Neural cell (in vitro differentiated cells): ENCODE results near the gene ANKRD36B. TPM values are rescaled to one million over a fixed set of nuclear protein-coding genes. Genes with fewer than 3 reads are reported as not detected.
"Not testable (repeated sequence)": the region's sequence is repeated elsewhere in the genome, so short reads cannot be mapped to it uniquely, and the experiment has no call there.

Experiments
- H2AFZ ChIP-seq: fragments of 200-600, 300-800 bp; sonication (generic), shearing (Covaris generic); 2 replicates; pipeline ENCODE4 v1.6.0; 2014; ENCODE audit warnings: low read depth, mild to moderate bottlenecking, antibody characterized with exemption, low read length, moderate library complexity
- H3F3A ChIP-seq: fragments of 200-600 bp; shearing (Covaris generic); 2 replicates; pipeline ENCODE4 v1.6.1; 2016; ENCODE audit warnings: mild to moderate bottlenecking, moderate library complexity, mixed read lengths, antibody characterized with exemption, low read length; ENCODE audit not compliant: insufficient read depth, poor library complexity, severe bottlenecking
- H3K27ac ChIP-seq: fragments of 200-600, 300-800 bp; sonication (generic), shearing (Covaris generic); 2 replicates; pipeline ENCODE4 v1.5.1; 2014; ENCODE audit warnings: mild to moderate bottlenecking, low read length, moderate library complexity
- H3K27me3 ChIP-seq: fragments of 300-800, 200-600 bp; sonication (generic), shearing (Covaris generic); 2 replicates; pipeline ENCODE4 v1.6.0; 2014; ENCODE audit warnings: mild to moderate bottlenecking, low read depth, low read length, moderate library complexity; ENCODE audit not compliant: insufficient read depth
- H3K36me3 ChIP-seq: fragments of 300-800, 200-600 bp; sonication (generic), shearing (Covaris generic); 2 replicates; pipeline ENCODE4 v1.5.1; 2014; ENCODE audit warnings: mild to moderate bottlenecking, antibody characterized with exemption, low read length, moderate library complexity; ENCODE audit not compliant: insufficient read depth
- H3K4me2 ChIP-seq: fragments of 300-800, 200-600 bp; sonication (generic), shearing (Covaris generic); 2 replicates; pipeline ENCODE4 v1.6.0; 2014; ENCODE audit warnings: mild to moderate bottlenecking, low read length
- H3K4me3 ChIP-seq: fragments of 300-800, 200-600 bp; sonication (generic), shearing (Covaris generic); 2 replicates; pipeline ENCODE4 v1.5.1; 2014; ENCODE audit warnings: mild to moderate bottlenecking, low read length, moderate library complexity
- H3K79me2 ChIP-seq: fragments of 200-600 bp; shearing (Covaris generic); replicated peaks from 2 replicates; pipeline ENCODE4 v1.6.0; 2014; ENCODE audit warnings: mild to moderate bottlenecking, low read length, moderate library complexity; ENCODE audit not compliant: insufficient read depth
- H3K9ac ChIP-seq: fragments of 300-800, 200-600 bp; sonication (generic), shearing (Covaris generic); 2 replicates; pipeline ENCODE4 v1.6.1; 2016; ENCODE audit warnings: mild to moderate bottlenecking, low read length, mixed read lengths
- H3K9me2 ChIP-seq: fragments of 200-600 bp; shearing (Covaris generic); 2 replicates; pipeline ENCODE4 v1.6.1; 2016; ENCODE audit warnings: mild to moderate bottlenecking, low read length, mixed read lengths; ENCODE audit not compliant: insufficient read depth
- H3K9me3 ChIP-seq: fragments of 200-600, 300-800 bp; sonication (generic), shearing (Covaris generic); 2 replicates; pipeline ENCODE4 v1.6.1; 2016; ENCODE audit warnings: mild to moderate bottlenecking, mixed run types, low read length, moderate library complexity, mixed read lengths
- H4K20me1 ChIP-seq: fragments of 200-600 bp; shearing (Covaris generic); 2 replicates; pipeline ENCODE4 v1.6.1; 2016; ENCODE audit warnings: mild to moderate bottlenecking, mixed run types; ENCODE audit not compliant: insufficient read depth
- EP300 ChIP-seq: fragments of 450-650 bp; conservative IDR thresholded peaks from 2 replicates; pipeline ENCODE4 v1.6.1; 2014; ENCODE audit warnings: antibody characterized with exemption, mild to moderate bottlenecking, moderate library complexity; ENCODE audit not compliant: poor library complexity, severe bottlenecking
- EZH2 ChIP-seq: fragments of 200-600, 300-800 bp; shearing (Covaris generic), sonication (generic); IDR thresholded peaks from 2 replicates; pipeline ENCODE4 v1.6.1; 2014; ENCODE audit warnings: antibody characterized with exemption, low read length, borderline replicate concordance, mild to moderate bottlenecking; ENCODE audit not compliant: insufficient read depth, poor library complexity, severe bottlenecking
- MXI1 ChIP-seq: fragments of 450-650 bp; conservative IDR thresholded peaks from 2 replicates; pipeline ENCODE4 v1.6.1; 2014; ENCODE audit warnings: antibody characterized with exemption, mild to moderate bottlenecking; ENCODE audit not compliant: poor library complexity, severe bottlenecking
- POLR2AphosphoS5 ChIP-seq: IDR thresholded peaks from 2 replicates; pipeline ENCODE4 v1.6.1; 2012
- RAD21 ChIP-seq: fragments of 450-650 bp; conservative IDR thresholded peaks from 2 replicates; pipeline ENCODE4 v1.6.1; 2014; ENCODE audit warnings: antibody characterized with exemption, mild to moderate bottlenecking, moderate library complexity
- SMC3 ChIP-seq: fragments of 450-650 bp; conservative IDR thresholded peaks from 2 replicates; pipeline ENCODE4 v1.6.1; 2014; ENCODE audit warnings: antibody characterized with exemption, mild to moderate bottlenecking, moderate library complexity; ENCODE audit not compliant: poor library complexity
- TAF1 ChIP-seq: IDR thresholded peaks from 2 replicates; pipeline ENCODE4 v1.6.1; 2012; ENCODE audit warnings: low read depth
- polyA plus RNA-seq: library from polyadenylated mRNA; depleted of rRNA; stranded (reverse); fragments of >200 nt; gene quantifications from 2 replicates; pipeline ENCODE4 v1.2.3, GENCODE V29; 2014
- TF ChIP-seq, protein P1 (sequence below): fragments of 450-650 bp; IDR thresholded peaks from 2 replicates; pipeline ENCODE4 v1.5.1; 2014; ENCODE audit warnings: antibody characterized with exemption, mild to moderate bottlenecking, moderate library complexity; ENCODE audit not compliant: poor library complexity, severe bottlenecking
- TF ChIP-seq, protein P2 (sequence below): IDR thresholded peaks from 2 replicates; pipeline ENCODE4 v1.6.1; 2012; ENCODE audit warnings: borderline replicate concordance

ANKRD36B gene
- polyA plus RNA-seq, 1 donor from 2014 or later = 166 TPM

DNA sequence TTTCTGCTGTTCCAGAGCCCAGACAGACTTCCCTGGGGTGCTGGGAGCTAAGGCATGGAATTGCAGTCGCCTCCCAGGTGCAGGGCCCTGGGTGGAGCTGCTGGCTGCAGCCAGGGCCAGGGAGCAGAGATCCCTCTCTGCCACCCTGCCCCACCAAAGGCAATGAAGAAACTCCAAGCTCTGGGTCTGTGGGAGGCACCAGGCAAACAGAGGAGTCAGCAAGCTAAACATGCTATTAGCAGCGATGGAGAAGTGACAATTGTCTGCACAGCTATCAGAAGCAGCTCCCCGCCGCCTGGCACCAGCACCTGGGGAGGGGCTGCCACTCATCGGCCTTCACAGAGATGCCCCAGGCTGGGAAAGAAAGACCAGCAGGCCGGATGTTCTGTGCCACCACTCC, 28.2 kb upstream of the ANKRD36B start:
- no peaks in the 10 kb centered on the region for H3F3A ChIP-seq
- H3K36me3 ChIP-seq = no peaks in the 10 kb centered on the region
- H3K79me2 ChIP-seq = no peaks in the 10 kb centered on the region
- TF ChIP-seq TAF1 (no peak), EZH2 (no peak), SMC3 (no peak), POLR2AphosphoS5 (no peak), MXI1 (no peak), RAD21 (no peak), EP300 (no peak)
- TF ChIP-seq, protein P1, sequence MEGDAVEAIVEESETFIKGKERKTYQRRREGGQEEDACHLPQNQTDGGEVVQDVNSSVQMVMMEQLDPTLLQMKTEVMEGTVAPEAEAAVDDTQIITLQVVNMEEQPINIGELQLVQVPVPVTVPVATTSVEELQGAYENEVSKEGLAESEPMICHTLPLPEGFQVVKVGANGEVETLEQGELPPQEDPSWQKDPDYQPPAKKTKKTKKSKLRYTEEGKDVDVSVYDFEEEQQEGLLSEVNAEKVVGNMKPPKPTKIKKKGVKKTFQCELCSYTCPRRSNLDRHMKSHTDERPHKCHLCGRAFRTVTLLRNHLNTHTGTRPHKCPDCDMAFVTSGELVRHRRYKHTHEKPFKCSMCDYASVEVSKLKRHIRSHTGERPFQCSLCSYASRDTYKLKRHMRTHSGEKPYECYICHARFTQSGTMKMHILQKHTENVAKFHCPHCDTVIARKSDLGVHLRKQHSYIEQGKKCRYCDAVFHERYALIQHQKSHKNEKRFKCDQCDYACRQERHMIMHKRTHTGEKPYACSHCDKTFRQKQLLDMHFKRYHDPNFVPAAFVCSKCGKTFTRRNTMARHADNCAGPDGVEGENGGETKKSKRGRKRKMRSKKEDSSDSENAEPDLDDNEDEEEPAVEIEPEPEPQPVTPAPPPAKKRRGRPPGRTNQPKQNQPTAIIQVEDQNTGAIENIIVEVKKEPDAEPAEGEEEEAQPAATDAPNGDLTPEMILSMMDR = no peak
- TF ChIP-seq, protein P2, sequence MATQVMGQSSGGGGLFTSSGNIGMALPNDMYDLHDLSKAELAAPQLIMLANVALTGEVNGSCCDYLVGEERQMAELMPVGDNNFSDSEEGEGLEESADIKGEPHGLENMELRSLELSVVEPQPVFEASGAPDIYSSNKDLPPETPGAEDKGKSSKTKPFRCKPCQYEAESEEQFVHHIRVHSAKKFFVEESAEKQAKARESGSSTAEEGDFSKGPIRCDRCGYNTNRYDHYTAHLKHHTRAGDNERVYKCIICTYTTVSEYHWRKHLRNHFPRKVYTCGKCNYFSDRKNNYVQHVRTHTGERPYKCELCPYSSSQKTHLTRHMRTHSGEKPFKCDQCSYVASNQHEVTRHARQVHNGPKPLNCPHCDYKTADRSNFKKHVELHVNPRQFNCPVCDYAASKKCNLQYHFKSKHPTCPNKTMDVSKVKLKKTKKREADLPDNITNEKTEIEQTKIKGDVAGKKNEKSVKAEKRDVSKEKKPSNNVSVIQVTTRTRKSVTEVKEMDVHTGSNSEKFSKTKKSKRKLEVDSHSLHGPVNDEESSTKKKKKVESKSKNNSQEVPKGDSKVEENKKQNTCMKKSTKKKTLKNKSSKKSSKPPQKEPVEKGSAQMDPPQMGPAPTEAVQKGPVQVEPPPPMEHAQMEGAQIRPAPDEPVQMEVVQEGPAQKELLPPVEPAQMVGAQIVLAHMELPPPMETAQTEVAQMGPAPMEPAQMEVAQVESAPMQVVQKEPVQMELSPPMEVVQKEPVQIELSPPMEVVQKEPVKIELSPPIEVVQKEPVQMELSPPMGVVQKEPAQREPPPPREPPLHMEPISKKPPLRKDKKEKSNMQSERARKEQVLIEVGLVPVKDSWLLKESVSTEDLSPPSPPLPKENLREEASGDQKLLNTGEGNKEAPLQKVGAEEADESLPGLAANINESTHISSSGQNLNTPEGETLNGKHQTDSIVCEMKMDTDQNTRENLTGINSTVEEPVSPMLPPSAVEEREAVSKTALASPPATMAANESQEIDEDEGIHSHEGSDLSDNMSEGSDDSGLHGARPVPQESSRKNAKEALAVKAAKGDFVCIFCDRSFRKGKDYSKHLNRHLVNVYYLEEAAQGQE = no peak
- H3K4me3 ChIP-seq = no peak overlapping the region
- H3K27me3 ChIP-seq = no peaks in the 10 kb centered on the region
- no peak overlapping the region for H3K9ac ChIP-seq
- no peak overlapping the region for H3K27ac ChIP-seq
- no peaks in the 10 kb centered on the region for H4K20me1 ChIP-seq
- H3K9me3 ChIP-seq = no peaks in the 10 kb centered on the region
- no peak overlapping the region for H3K4me2 ChIP-seq
- no peaks in the 10 kb centered on the region for H3K9me2 ChIP-seq
- H2AFZ ChIP-seq = no peak overlapping the region

DNA sequence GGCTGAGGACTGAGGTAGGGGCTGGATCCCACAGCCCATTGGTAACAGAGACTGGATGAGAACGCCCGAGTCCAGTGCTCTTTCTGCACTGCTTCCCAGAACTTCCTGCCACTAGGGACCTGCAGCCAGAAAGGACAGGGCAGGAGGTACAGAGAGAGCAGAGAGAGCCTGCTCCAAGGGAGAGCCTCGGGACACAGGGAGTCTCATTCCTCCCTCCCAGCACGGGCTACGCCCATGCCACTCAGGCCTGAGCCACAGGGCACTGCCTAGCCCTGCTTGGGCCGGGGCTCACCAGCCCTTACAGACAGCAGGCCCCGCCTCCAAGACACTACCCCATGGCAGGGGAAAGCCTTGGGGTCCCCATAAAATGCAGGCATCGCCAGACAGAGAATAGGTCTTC, 26.1 kb upstream of the ANKRD36B start:
- not testable (repeated sequence) for H2AFZ ChIP-seq, H3K27ac ChIP-seq, H3K4me2 ChIP-seq, H3F3A ChIP-seq, H3K27me3 ChIP-seq, H3K79me2 ChIP-seq, H3K9me3 ChIP-seq, H3K4me3 ChIP-seq, H3K9ac ChIP-seq, H4K20me1 ChIP-seq, H3K36me3 ChIP-seq, H3K9me2 ChIP-seq

DNA sequence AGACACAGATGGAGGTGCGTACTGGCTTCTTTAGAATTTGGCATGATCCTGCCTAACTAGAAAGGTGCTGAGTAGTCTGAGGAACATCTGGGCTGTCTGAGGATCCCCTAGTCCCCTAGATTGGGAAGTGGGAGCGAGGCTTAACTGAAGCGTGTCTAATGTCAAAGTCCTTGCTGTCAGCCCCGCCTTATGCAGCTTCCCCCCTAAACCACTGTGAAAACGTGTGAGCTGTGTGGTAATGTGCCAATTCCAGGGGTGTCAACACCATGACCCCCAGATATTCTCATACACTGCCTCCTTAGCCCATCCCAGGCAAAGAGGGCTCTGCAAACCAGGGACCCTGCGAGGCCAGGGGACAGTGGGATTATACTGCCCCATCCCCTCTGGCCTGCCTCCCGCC, 22.2 kb upstream of the ANKRD36B start:
- not testable (repeated sequence) for H4K20me1 ChIP-seq, H3K4me2 ChIP-seq, H3K27me3 ChIP-seq, H3K9me2 ChIP-seq, H3K9me3 ChIP-seq, H3F3A ChIP-seq, H3K36me3 ChIP-seq, H2AFZ ChIP-seq, H3K4me3 ChIP-seq, H3K27ac ChIP-seq, H3K9ac ChIP-seq, H3K79me2 ChIP-seq

DNA sequence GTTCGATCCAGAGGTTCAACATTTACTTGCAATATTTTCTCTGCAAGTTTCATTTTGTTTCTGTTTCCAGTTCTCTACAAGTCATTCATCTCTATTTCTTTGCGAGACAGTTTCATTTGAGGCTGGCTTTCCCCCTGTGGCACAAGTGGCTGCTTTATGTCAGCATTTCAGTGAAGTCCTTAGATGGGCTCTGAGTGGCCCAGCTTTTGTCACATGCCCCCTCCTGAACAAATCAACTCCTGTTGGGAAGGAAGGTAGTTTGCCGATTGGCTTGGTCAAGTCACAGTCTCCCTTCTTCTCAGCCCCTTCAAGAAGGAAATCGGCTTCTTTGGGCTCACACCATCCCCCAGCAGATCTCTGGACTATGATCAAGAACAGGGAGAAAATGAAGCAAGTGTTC, 19.1 kb upstream of the ANKRD36B start:
- H3F3A ChIP-seq, H4K20me1 ChIP-seq, H3K79me2 ChIP-seq, H3K4me3 ChIP-seq, H3K9ac ChIP-seq, H3K27me3 ChIP-seq, H2AFZ ChIP-seq, H3K27ac ChIP-seq, H3K4me2 ChIP-seq, H3K9me2 ChIP-seq, H3K9me3 ChIP-seq, H3K36me3 ChIP-seq: not testable (repeated sequence)

DNA sequence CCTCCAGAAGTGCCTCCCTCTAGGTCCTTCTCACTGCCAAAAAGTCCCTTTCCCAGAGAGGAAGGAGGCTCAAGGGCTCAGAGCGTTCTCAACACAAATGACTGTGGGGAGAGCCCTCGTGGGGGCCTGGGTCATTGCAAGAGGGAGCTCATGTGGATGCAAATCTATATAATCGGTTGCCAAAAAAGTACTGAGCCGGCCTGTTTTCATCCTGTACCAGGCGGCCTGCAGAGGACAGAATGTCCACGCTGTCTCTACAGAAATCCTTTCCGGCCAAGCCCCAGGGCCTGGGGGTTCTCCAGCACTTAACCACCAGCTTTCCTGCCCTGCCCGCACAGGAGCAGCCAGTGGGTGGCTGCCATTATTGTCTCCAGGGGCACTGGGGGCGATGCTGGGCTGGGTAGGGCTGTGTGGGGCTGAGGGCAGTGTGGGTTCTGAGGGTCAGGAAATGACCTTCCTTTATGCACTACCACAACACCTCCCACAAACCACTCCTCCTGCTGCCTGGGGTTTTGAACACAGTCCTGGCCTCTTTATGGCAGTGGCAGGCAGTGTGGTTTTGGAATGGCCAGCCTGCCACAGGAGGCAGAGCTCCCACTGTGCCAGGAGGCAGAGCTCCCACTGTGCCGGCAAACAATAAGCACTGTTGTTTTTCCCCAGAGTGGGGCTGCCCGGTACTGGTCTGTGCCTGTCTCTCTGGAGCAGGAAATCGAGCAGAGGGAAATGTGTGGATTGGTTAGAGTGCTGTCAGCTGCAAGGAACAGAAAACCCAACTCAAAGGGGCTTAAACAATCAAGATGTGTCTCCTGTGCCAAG, 16.1 kb upstream of the ANKRD36B start:
- not testable (repeated sequence) for H3K79me2 ChIP-seq, H3K9me2 ChIP-seq, H3K4me2 ChIP-seq, H3K27me3 ChIP-seq, H2AFZ ChIP-seq, H3K9ac ChIP-seq, H3K27ac ChIP-seq, H3F3A ChIP-seq, H4K20me1 ChIP-seq, H3K4me3 ChIP-seq, H3K9me3 ChIP-seq, H3K36me3 ChIP-seq
